K562 (cell line): ENCODE data around the gene SEMA3A. TPM values are rescaled to one million over a fixed set of nuclear protein-coding genes. Genes with fewer than 3 reads are reported as not detected.

ENCODE experiments used
- ATAC-seq: fragments of 200-7000 bp; cut with Tn5 transposase; 3 replicates; pipeline ENCODE4 v1.9.1; 2020; ENCODE audit warnings: moderate library complexity
- BruUV-seq: library from RNA; stranded (reverse); fragments of 400-500 nt; replicated peaks from 2 replicates; lab custom pipeline; 2021; lab: Mats Ljungman, UMichigan
- CTCF ChIA-PET: fragments of 300-600 bp; formaldehyde crosslinking; extraction: SDS; loops from one replicate; lab custom pipeline; 2021; ENCODE audit warnings: low intra/inter-chr PET ratio; lab: Yijun Ruan, JAX
- POLR2A ChIA-PET: fragments of 300-600, 350-650 bp; sonication (Branson Sonifier 250); formaldehyde crosslinking; extraction: SDS; loops from one replicate; lab custom pipeline; 2021; ENCODE audit warnings: antibody characterized with exemption, inconsistent platforms; lab: Yijun Ruan, JAX
- DNase-seq, 4 experiments: peaks; one replicate each; pipeline versions ENCODE4 v3.0.0 to v3.0.0-alpha.2; 2011 to 2018; ENCODE audit warnings: low spot score in 3 of 4, mixed read lengths in 3 of 4; ENCODE audit errors: extremely low read depth in 1 of 4
- FAIRE-seq: peaks from 2 replicates; lab custom pipeline; 2011; peaks lifted over from hg19 to GRCh38; lab: Jason Lieb, UNC
- H2AFZ ChIP-seq: 2 replicates; pipeline ENCODE4 v1.6.0; 2011; ENCODE audit warnings: low read depth, low read length, control low read depth, inconsistent platforms
- H3K27ac ChIP-seq: fragments of 200-600 bp; 3 replicates; pipeline ENCODE4 v1.8.0; 2011; ENCODE audit warnings: low read depth, mild to moderate bottlenecking, control low read depth, inconsistent platforms, low read length, moderate library complexity, mixed read lengths; ENCODE audit errors: extremely low read depth
- H3K27me3 ChIP-seq, 2 experiments: fragments of 300-600 bp in 1 of 2; 2 replicates in 1 of 2; 3 replicates in 1 of 2; pipeline versions ENCODE4 v1.6.0 to v1.8.0; 2011; ENCODE audit warnings: inconsistent platforms in 2 of 2, low read length in 2 of 2, mild to moderate bottlenecking in 1 of 2, mixed read lengths in 1 of 2, moderate library complexity in 1 of 2; ENCODE audit not compliant: control insufficient read depth in 2 of 2, insufficient read depth in 2 of 2
- H3K36me3 ChIP-seq: fragments of 300-600 bp; 3 replicates; pipeline ENCODE4 v1.8.0; 2011; ENCODE audit warnings: mild to moderate bottlenecking, low read length, inconsistent platforms; ENCODE audit not compliant: control insufficient read depth, insufficient read depth
- H3K4me1 ChIP-seq, 2 experiments: fragments of 200-600 bp in 1 of 2; replicated peaks in 1 of 2; 2 replicates in 1 of 2; 3 replicates in 1 of 2; pipeline versions ENCODE4 v1.5.1 to v1.8.0; 2011; ENCODE audit warnings: inconsistent platforms in 2 of 2, low read length in 2 of 2, mild to moderate bottlenecking in 1 of 2, mixed read lengths in 1 of 2, moderate library complexity in 1 of 2; ENCODE audit not compliant: control insufficient read depth in 2 of 2, insufficient read depth in 2 of 2
- H3K4me2 ChIP-seq: 2 replicates; pipeline ENCODE4 v1.6.1; 2011; ENCODE audit warnings: low read length, control low read depth, inconsistent platforms, mixed read lengths; ENCODE audit not compliant: insufficient read depth
- H3K4me3 ChIP-seq: fragments of 200-600 bp; sonication (generic), shearing (Covaris generic); 2 replicates; pipeline ENCODE4 v1.5.1; 2016; ENCODE audit warnings: control low read depth, inconsistent platforms
- H3K79me2 ChIP-seq: fragments of 200-600 bp; 3 replicates; pipeline ENCODE4 v1.8.0; 2011; ENCODE audit warnings: low read length, inconsistent platforms; ENCODE audit not compliant: control insufficient read depth, insufficient read depth
- H3K9ac ChIP-seq, 2 experiments: 2 replicates each; pipeline versions ENCODE4 v1.6.0 to v1.6.1; 2011; ENCODE audit warnings: low read depth in 2 of 2, low read length in 2 of 2, control low read depth in 1 of 2, inconsistent platforms in 1 of 2, mild to moderate bottlenecking in 1 of 2, mixed read lengths in 1 of 2; ENCODE audit not compliant: insufficient read depth in 1 of 2
- H3K9me1 ChIP-seq: one replicate; pipeline ENCODE4 v1.6.0; 2011; ENCODE audit warnings: inconsistent platforms, mild to moderate bottlenecking, low read length, moderate library complexity; ENCODE audit not compliant: control insufficient read depth, insufficient read depth
- H3K9me3 ChIP-seq: replicated peaks from 2 replicates; pipeline ENCODE4 v1.5.1; 2011; ENCODE audit warnings: low read depth, low read length, inconsistent platforms; ENCODE audit not compliant: control insufficient read depth, insufficient read depth
- H4K20me1 ChIP-seq: replicated peaks from 2 replicates; pipeline ENCODE4 v1.6.1; 2011; ENCODE audit warnings: low read length, inconsistent platforms, mixed read lengths; ENCODE audit not compliant: control insufficient read depth, insufficient read depth
- ARID1B ChIP-seq: fragments of 450-650 bp; IDR thresholded peaks from 2 replicates; pipeline ENCODE4 v1.6.1; 2016; ENCODE audit warnings: antibody characterized with exemption, mild to moderate bottlenecking, inconsistent platforms
- CBFA2T3 ChIP-seq: fragments of 450-650 bp; IDR thresholded peaks from 2 replicates; pipeline ENCODE4 v1.6.1; 2017
- FOSL1 ChIP-seq: fragments of 200-800 bp; sonication (Bioruptor generic); conservative IDR thresholded peaks from 2 replicates; pipeline ENCODE4 v1.6.1; 2016; ENCODE audit warnings: missing genetic modification characterization, missing compliant biosample characterization
- MLLT1 ChIP-seq, 2 experiments: fragments of 450-650 bp; IDR thresholded peaks; 2 replicates each; pipeline ENCODE4 v1.6.1; 2016
- NR1H2 ChIP-seq: sonication (generic); formaldehyde crosslinking; IDR thresholded peaks from 2 replicates; pipeline ENCODE4 v1.4.0; 2020; ENCODE audit warnings: mild to moderate bottlenecking, missing genetic modification reagents
- SAFB ChIP-seq: fragments of 200-400 bp; formaldehyde crosslinking; IDR thresholded peaks from 2 replicates; pipeline ENCODE4 v1.6.1; 2017; ENCODE audit warnings: low read depth, low read length, borderline replicate concordance
- TAL1 ChIP-seq: fragments of 450-650 bp; IDR thresholded peaks from 2 replicates; pipeline ENCODE4 v1.6.1; 2016; ENCODE audit warnings: mild to moderate bottlenecking
- TBP ChIP-seq: optimal IDR thresholded peaks from 2 replicates; pipeline ENCODE3; 2011; ENCODE audit warnings: low read depth, low read length, improper control_type of control experiment
- TCF3 ChIP-seq: sonication (generic); formaldehyde crosslinking; IDR thresholded peaks from 2 replicates; pipeline ENCODE4 v1.4.0; 2020; ENCODE audit warnings: mild to moderate bottlenecking, missing genetic modification reagents
- ZNF165 ChIP-seq: fragments of 250-450 bp; sonication (Bioruptor Pico); IDR thresholded peaks from 2 replicates; pipeline ENCODE4 v1.4.0; 2020; ENCODE audit warnings: borderline replicate concordance
- WGBS: fragments of 100-300 bp; shearing (Covaris generic); methylation state at CpG from one replicate; pipeline ENCODE4 v1.1.6; 2016; ENCODE audit warnings: low coverage, mixed read lengths; ENCODE audit not compliant: insufficient coverage; ENCODE audit errors: missing lambda C conversion rate; 5-methylcytosine and 5-hydroxymethylcytosine counted together
- in situ Hi-C: fragments of 300-500 bp; cut with MboI; formaldehyde crosslinking; loops from 4 replicates; pipeline ENCODE4 v1.15.0; 2018; ENCODE audit warnings: inconsistent platforms, mixed read lengths
- intact Hi-C: fragments of 100-400 bp; cut with micrococcal nuclease; formaldehyde crosslinking; loops from 2 replicates; pipeline ENCODE4 v1.14.2; 2022
- polyA plus RNA-seq, 8 experiments: library from polyadenylated mRNA; depleted of rRNA in 4 of 8; stranded (reverse) in 5 of 8; unstranded in 3 of 8; fragments of >200 nt; fragmentation: Nextera tagmentation in 2 of 8; fragmentation: Illumina TruSeq in 1 of 8; extraction: Ambion mirVana in 2 of 8; extraction: Trizol in 1 of 8; gene quantifications; 2 replicates each; pipeline versions ENCODE4 v1.2.1 to v1.2.3, GENCODE V29; 2011 to 2014; ENCODE audit warnings: inconsistent platforms in 1 of 8, missing spikeins in 1 of 8
- total RNA-seq, 7 experiments: library from RNA; depleted of rRNA in 6 of 7; stranded (reverse); fragments of >200 nt in 6 of 7; fragmentation: Illumina TruSeq in 2 of 7; extraction: Trizol in 2 of 7; gene quantifications; 2 replicates each; pipeline versions ENCODE4 v1.2.1 to v1.2.3, GENCODE V29; 2011 to 2021; ENCODE audit warnings: low replicate concordance in 1 of 7

Gene SEMA3A
- total and polyA plus RNA-seq, 9 of the 15 experiments (the other 6 are each of a cell fraction or from before 2014, with no cell fraction given): 0.36 to 3.0 (median 1.1) TPM

GRCh38 chr7:84025332-84025927 lies 169.2 kb downstream of the SEMA3A start:
- DNase-seq: peak in 1 of 4 experiments; percentile 5
- Histone ChIP-seq H3K27me3 (no peaks in the 10 kb centered on the region), H3K36me3 (no peaks in the 10 kb centered on the region), H4K20me1 (no peaks in the 10 kb centered on the region), H3K79me2 (no peaks in the 10 kb centered on the region), H3K4me1 (no peaks in the 10 kb centered on the region), H3K9me1 (no peaks in the 10 kb centered on the region), H3K4me2 (no peak overlapping the region), H2AFZ (no peak overlapping the region), H3K9ac (no peak overlapping the region), H3K9me3 (no peaks in the 10 kb centered on the region), H3K27ac (no peak overlapping the region), H3K4me3 (no peak overlapping the region)
- WGBS: 2% methylated on average over 3 of the region's 3 CpGs
- FAIRE-seq: no peak
- POLR2A ChIA-PET: no interaction called here
- intact Hi-C loops (no loop called here), in situ Hi-C loops (no loop called here)
- ATAC-seq: no peak
- no peak for TF ChIP-seq TBP
- no peak for TF ChIP-seq SAFB
- TF ChIP-seq NR1H2 (CRISPR knock-in tag): no peak
- TF ChIP-seq CBFA2T3: peak; percentile 30; the same call in 1 of the 2 replicates
- TF ChIP-seq ZNF165 (CRISPR knock-in tag): no peak
- TF ChIP-seq ARID1B: peak; percentile 21; the same call in 1 of the 2 replicates
- peak; percentile 20; the same call in 1 of the 2 replicates for TF ChIP-seq TAL1
- peak; percentile 73 for TF ChIP-seq TCF3 (CRISPR knock-in tag)
- TF ChIP-seq FOSL1 (tag): peak; percentile 73
- no peak for TF ChIP-seq MLLT1 (IDR thresholded peaks at IDR 0.05)
- BruUV-seq: no TSS peak
- CTCF ChIA-PET: no interaction called here
